GM18951 (cell line): Measurements from ENCODE around the gene UMAD1.

Source experiments
- POLR2A ChIP-seq: IDR thresholded peaks from 4 replicates; pipeline ENCODE4 v1.6.1; 2011; ENCODE audit warnings: mild to moderate bottlenecking; ENCODE audit not compliant: insufficient read length, insufficient read depth; ENCODE audit errors: extremely low read depth
- in situ Hi-C: fragments of 300-500 bp; cut with MboI; formaldehyde crosslinking; loops from one replicate; pipeline ENCODE4 v1.12.0; 2022; ENCODE audit warnings: low sequenced_read_pairs, mixed read lengths, inconsistent platforms; ENCODE audit not compliant: unreplicated experiment

Gene UMAD1

DNA sequence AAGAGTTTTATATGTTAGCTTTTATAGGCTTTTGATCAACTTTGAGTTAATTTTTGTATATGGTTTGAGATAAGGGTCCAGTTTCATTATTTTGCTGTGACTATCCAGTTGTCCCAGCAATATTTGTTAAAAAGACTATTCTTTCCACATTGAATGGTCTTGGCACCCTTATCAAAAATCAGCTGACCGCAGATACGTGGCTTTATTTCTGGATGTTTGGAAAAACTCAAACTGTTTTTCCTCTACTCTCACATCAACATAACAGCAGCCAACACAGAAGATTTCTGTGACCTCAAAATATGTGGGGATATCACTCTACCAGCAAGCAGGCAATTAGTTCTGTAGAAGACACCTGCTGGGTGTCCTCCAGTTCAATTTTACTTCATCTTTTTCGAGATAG is 211.4 kb downstream of the UMAD1 start:
- TF ChIP-seq POLR2A, result no peak
- in situ Hi-C loops, result no loop called here

DNA sequence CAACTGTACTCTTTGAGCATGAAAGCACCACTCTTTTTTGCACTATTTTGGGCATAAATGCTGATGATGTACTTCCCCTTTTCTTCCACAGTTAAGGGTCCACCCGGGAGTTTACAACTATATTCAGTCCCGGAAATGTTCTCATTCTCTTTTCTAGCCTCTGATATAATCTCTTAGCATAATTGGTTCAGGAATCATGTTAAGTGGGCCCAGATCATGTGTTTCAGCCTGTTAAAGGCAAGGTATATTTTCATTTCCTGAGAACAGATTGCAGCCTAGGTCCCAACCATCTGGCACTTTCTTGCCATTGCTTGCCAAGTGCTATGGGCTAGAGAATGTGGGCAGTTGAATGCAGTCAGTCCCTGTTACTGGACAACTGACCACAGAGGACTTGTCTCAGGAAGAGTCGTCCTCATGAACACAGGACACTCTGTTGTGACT is 216.6 kb downstream of the UMAD1 start:
- no peak for TF ChIP-seq POLR2A
- in situ Hi-C loops, result no loop called here

DNA sequence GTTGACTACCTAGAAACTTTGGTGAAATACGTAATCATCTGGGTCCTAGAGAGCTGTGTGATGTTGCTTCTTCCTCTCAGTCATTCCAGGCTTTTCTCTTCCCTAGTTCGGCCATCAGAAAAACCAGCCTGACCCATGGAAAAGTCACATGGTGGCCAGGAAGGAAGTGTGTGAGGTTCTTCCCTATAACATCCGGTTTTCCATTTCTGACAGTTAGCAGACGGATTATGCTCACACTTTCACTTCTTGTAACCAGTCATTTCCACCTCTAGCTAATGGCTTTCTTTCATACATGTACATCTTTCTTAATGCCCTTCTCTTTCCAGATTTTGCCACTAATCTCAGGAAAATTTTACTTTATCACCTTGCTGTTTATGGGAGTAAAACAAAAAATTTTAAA is 218.0 kb downstream of the UMAD1 start:
- in situ Hi-C loops, result no loop called here
- no peak for TF ChIP-seq POLR2A

DNA sequence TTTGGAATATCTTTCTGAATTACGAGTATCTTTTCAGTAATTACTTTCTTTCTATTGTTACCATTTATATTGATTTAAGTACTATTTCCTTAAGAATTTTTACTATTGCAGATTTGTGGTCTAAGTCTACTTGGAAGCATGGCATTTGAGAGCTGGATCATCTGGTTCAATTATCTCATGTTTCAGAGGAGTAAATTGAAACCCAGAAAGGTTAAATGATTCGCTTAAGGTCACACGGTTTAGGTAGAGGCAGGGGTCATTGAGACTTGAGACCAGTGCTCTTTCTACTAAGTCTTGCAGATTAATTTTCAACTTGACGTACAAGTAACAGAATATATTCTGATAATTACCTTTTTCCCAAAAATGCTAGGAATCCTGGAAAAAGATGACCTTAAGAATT is 218.9 kb downstream of the UMAD1 start:
- in situ Hi-C loops, result no loop called here
- TF ChIP-seq POLR2A, result no peak

DNA sequence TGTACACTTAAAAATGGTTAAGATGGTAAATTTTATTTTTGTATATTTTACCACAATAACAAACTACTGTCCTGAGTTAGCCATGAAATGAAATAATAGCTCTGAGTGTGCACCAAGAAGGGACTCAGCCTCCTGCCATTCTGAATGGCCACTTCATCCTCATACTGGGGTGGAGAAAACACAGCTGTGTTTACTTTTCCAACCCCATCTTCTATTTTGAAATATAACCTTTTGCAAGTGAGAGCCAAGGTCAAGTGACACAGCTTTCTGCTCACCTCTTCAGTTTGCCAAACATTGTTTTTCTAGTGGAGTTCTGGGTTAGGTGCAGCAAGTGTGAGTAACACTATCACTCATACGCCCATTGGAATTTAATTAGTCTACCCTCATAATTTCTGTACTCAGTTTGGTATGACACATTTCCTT is 220.7 kb downstream of the UMAD1 start:
- in situ Hi-C loops, result no loop called here
- no peak for TF ChIP-seq POLR2A

DNA sequence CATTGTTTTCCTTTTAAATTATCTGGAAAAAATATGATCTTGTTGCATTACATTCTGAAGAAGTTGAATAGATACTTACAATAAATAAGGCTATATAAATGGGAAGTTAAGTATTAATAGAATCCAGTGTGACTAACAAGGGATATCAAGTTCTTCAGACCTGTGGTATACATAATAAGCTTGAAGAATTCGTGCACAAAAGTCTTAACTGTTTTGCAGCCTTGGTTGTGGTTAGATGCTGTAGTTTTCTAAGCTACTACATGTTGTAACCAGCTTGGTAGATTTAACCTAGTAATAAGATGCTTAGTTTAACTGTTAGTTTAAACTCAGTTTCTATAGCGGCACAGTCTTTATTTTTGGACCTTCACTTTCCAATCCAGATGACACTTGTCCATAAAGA is 221.8 kb downstream of the UMAD1 start:
- in situ Hi-C loops, result no loop called here
- TF ChIP-seq POLR2A, result no peak

DNA sequence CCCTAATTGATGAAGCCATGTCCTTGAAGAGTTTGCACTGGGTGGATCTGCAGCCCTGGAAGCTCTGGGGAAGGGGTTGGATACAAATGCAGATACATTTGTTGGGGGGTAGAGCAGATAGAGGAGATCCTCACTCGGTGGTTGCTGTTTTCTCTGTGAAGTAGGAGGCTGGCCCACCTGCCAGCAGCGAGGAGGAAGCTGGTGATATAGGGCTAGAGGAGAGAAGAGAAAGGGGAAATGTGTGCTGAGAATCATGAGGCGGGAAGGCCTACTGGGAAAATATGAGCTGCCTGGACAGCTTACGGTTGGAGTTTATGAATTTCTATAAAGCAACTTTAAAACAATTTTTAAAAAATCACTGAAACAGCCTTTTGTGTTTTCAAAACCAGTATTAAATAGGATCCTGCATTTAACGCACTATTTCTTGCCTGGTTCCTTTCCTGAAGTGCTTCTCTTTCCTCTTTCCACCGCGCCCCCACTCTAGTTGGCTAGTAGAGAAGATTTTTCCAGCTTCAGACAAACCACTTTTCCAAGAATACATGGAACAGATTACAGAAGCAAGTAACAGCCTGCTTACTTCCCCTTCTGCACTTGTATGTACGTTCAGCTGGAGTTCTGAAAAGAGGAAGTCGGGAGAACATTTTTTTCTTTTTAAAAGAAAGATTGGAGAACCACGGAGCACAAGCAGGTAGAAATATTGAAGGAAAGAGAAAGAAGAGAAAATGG is 227.5 kb downstream of the UMAD1 start:
- no peak for TF ChIP-seq POLR2A
- in situ Hi-C loops, result no loop called here

DNA sequence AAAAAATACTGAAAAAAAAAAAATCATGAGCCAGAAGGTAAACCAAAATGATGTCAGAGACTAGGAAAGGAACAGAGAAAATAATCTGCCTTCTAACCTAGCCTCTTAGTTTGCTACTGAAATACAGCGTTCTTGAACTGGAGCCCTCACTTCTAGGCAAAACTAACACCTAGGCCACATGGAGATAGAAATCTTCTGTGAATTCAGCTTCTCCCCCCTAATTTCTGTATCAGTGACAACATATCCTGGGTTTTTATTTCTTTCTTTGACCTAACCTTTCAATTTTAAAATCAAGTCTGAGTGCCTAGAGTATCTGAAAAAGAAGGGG is 228.0 kb downstream of the UMAD1 start:
- in situ Hi-C loops, result no loop called here
- TF ChIP-seq POLR2A, result no peak

DNA sequence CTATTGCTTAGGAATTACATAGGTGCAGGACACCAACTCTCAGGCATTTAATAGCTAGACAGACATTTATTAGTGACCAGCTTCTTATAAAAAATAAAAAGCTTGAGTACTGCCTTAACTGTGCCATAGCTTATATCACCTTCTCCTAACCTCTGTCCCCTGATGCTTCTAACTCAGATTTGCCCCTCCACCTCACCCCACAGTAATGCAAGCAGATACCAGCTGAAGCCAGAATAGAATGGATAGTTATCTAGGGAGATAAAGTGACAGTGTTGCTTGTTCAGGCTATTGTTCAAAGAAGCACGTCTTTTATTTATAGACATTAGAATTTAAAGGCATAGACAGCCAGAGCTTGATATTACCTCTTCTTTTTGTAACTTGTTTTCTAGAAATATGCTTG is 228.5 kb downstream of the UMAD1 start:
- no peak for TF ChIP-seq POLR2A
- in situ Hi-C loops, result no loop called here

DNA sequence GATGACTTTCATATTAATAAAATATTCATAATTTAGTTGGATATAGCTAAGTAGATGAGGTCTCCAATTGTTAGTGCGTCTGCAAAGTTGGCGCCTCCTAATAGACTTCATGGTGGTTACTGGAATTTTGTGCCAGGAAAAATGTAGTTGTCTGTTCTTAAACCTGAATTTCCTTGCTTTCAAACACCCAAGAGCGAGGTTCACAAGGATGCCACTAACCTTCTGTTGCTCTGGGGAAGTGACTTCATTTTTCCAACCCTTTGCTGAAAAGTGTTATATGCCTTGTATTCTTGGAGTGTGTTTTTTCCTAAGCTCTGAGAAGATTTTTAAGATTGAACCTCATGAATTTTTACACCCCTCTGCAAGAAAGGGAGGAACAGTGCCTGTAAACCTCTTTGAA is 229.1 kb downstream of the UMAD1 start:
- no peak for TF ChIP-seq POLR2A
- in situ Hi-C loops, result no loop called here

DNA sequence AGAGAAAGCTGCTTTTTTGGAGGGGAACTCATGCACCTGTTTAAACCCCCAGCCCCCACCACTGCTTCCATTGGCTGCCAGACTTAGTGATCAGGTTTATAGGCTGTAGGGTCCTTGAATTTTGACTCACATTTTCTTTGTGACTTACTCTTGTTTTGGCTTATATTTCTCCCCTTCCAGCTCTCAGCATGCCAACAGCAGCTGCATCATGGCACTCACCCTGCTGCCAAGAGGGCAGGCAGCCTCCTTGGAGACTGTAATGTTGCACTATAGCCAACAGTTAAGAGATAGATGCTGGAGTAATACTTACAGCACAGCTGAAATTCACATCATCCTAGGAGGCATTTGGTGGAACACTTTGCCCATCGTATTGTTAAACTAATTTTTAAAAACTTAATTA is 230.0 kb downstream of the UMAD1 start:
- TF ChIP-seq POLR2A, result no peak
- in situ Hi-C loops, result no loop called here

DNA sequence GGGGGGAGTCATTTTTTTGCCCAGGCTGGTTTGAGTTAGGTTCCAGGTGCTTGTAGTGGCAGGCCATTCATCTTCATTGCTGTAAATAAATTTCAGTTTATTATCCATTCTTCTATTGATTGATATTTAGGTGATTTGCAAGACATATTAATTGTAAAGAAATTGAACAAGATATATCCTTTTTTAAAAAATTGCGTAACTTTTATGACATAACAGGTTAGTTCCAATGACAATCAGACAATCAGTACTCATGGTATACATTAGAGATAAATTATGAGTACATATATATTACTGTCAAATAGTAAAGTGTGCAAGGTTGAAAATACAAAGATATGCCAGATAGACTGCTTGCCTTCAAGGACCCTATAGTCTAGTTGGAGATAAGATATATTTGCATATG is 235.9 kb downstream of the UMAD1 start:
- TF ChIP-seq POLR2A, result no peak
- in situ Hi-C loops, result no loop called here

DNA sequence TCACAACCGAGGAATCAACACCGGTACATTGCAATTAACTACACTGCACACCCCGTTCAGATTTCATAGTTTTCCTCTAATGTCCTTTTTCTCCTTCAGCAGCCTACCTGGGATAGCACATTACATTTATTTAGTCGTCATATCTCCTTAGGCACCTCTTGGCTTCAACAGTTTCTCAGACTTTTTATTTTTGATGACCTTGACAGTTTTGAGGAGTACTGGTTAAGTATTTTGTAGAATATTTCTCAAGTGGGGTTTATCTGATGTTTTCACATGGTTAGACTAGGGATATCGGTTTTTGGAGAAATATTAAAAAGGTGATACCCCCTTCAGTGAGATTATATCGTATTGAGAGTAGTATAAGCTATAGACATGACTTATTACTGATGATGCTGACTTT is 241.0 kb downstream of the UMAD1 start:
- TF ChIP-seq POLR2A, result no peak
- in situ Hi-C loops, result no loop called here

DNA sequence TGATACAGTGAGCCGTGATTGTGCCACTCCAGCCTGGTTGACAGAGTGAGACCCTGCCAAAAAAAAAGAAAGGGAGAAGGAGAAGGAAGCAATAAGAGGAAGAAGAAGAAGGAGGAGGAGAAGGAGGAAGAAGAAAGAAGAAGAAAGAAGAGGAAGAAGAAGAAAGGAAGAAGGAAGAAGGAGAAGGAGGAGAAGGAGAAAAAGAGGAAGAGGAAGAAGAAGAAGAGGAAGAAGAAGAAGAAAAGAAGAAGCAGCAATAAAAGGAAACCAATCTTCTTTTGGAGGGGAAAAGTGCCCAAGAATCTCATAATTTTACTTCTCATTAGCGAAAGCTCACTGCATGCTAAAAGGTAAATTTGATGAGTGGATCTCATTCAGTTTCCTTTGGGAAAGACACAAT is 242.3 kb downstream of the UMAD1 start:
- no peak for TF ChIP-seq POLR2A
- in situ Hi-C loops, result no loop called here

DNA sequence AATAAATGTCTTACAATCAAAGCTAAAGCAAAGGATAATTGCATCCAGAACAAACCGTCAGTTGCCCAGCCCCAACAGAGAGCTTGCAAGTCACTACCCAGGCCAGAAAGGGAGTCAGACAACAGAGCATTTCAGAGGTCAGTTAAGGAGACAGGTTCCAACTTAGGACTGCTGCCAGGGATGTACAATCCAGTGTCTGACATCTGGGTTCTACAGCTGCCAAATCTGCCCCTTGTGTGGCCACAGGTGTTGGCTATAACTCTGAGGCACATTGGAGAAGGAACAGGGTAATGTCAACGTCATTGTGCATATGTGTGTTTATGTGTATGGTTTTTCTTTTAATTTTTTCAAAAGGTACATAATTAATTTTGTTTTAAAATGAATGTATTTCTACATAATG is 242.8 kb downstream of the UMAD1 start:
- in situ Hi-C loops, result no loop called here
- no peak for TF ChIP-seq POLR2A

DNA sequence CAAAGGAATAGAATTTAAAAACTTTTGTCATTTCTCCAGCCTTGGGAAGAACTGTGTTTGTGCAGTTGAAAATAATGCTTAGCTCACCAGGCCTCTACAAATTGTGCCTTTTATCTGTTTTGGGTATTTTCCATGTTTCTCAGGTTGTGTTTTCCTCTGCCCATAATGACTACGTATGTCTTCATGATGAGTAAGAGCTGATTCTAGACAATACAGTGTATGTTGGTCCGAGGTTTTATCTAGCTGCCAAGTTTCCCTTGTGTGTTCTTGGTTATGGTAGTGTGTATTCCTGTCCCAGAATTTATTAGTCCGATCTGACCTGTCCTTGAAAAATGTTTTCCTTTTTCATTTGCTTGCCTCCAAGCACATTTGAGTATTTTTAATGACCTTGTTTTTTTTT is 244.3 kb downstream of the UMAD1 start:
- in situ Hi-C loops, result no loop called here
- TF ChIP-seq POLR2A, result no peak
